ENCODE measurements around the gene KCNN3.

KCNN3 gene

DNA sequence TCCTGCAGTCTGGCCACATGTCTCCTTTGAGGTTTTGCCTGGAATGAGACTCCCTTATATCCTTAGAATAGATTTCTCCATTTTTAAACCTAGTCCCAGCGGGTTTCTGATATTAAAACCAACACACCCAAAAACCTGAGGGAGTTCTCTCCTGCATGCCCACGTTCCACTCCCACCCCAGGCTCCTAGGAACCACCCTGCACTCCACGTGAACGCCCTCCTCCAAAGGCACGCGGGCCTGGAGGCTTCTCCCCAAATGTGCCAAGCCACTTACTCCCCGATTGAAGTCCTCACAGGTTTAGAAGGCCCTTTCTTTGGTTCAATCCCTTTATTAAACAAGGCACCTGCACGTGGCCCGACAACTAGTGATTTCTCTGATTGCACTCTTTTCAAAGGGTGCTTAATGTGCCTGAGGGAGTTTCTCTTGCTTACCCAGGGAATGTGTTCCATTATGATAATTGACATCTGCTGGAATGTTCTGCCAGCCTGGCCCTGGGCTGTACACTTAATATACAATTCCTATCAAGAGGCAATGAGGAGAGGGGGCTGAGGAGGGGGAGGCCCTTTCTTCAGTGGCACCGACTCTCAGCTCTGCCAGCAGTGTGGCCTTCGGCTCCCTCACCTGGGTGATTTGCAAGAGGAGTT is 157.8 kb downstream of the KCNN3 start:
- TF ChIP-seq POLR2AphosphoS5 (IDR thresholded peaks at IDR 0.05; ENCODE audit: low read depth, low read length) (no peak), TAF1 (IDR thresholded peaks at IDR 0.05; ENCODE audit: borderline replicate concordance, insufficient read depth, low read length) (no peak), SIN3A (IDR thresholded peaks at IDR 0.05; ENCODE audit: borderline replicate concordance, insufficient read depth, low read length) (no peak), REST (IDR thresholded peaks at IDR 0.05; ENCODE audit: insufficient read depth in 1 of 2, low read depth in 2 of 2, low read length in 2 of 2) (no peak), FOXP2 (optimal IDR thresholded peaks at IDR 0.05; ENCODE audit: borderline replicate concordance, extremely low read depth, extremely low read length, insufficient read depth) (no peak)

DNA sequence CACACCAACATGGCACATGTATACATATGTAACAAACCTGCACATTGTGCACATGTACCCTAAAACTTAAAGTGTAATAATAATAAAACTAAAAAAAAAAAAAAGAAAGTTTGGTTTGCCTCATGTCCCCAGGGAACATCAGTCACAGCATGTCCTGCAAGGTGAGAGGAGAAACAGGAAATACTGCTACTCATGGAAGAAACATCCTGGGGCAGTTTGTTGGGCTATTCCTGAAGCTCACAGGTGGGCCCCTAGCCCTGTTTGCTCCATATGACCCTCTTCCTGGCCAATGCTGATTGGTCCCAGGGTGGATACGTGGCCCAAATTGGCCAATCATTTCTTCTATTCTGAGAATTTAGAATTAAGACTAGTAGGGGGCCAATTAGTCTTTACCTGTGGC is 158.7 kb downstream of the KCNN3 start:
- TF ChIP-seq FOXP2 (optimal IDR thresholded peaks at IDR 0.05; ENCODE audit: borderline replicate concordance, extremely low read depth, extremely low read length, insufficient read depth) (no peak), TAF1 (IDR thresholded peaks at IDR 0.05; ENCODE audit: borderline replicate concordance, insufficient read depth, low read length) (no peak), REST (IDR thresholded peaks at IDR 0.05; ENCODE audit: insufficient read depth in 1 of 2, low read depth in 2 of 2, low read length in 2 of 2) (no peak), SIN3A (IDR thresholded peaks at IDR 0.05; ENCODE audit: borderline replicate concordance, insufficient read depth, low read length) (no peak), POLR2AphosphoS5 (IDR thresholded peaks at IDR 0.05; ENCODE audit: low read depth, low read length) (no peak)

GRCh38 chr1:154710106-154710505 is 160.0 kb downstream of the KCNN3 start:
- TF ChIP-seq REST (IDR thresholded peaks at IDR 0.05; ENCODE audit: insufficient read depth in 1 of 2, low read depth in 2 of 2, low read length in 2 of 2) (no peak), POLR2AphosphoS5 (IDR thresholded peaks at IDR 0.05; ENCODE audit: low read depth, low read length) (no peak), FOXP2 (optimal IDR thresholded peaks at IDR 0.05; ENCODE audit: borderline replicate concordance, extremely low read depth, extremely low read length, insufficient read depth) (no peak), SIN3A (IDR thresholded peaks at IDR 0.05; ENCODE audit: borderline replicate concordance, insufficient read depth, low read length) (no peak), TAF1 (IDR thresholded peaks at IDR 0.05; ENCODE audit: borderline replicate concordance, insufficient read depth, low read length) (no peak)

GRCh38 chr1:154707901-154708463 is 162.1 kb downstream of the KCNN3 start:
- TF ChIP-seq TAF1 (IDR thresholded peaks at IDR 0.05; ENCODE audit: borderline replicate concordance, insufficient read depth, low read length), result no peak
- no peak for TF ChIP-seq POLR2AphosphoS5 (IDR thresholded peaks at IDR 0.05; ENCODE audit: low read depth, low read length)
- TF ChIP-seq SIN3A (IDR thresholded peaks at IDR 0.05; ENCODE audit: borderline replicate concordance, insufficient read depth, low read length), result no peak

DNA sequence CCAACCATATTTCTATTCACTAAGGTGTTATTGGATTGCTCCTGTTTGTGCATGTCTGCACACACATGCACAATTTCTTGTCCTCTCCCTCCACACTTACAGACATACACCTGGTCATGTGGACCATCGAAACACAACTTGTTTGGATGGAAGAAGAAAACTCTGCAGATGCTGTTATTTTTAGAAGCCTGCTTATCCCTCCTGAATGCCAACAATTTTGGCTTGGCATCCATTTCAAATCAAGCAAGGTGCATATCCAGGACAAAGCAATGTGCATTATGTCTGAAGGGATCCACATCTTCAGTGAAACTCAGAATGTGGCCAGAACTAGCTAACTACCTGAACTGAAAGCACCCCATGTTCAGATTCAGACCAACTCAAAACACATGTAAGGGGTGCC is 163.2 kb downstream of the KCNN3 start:
- TF ChIP-seq REST (IDR thresholded peaks at IDR 0.05; ENCODE audit: insufficient read depth in 1 of 2, low read depth in 2 of 2, low read length in 2 of 2), result no peak
- TF ChIP-seq POLR2AphosphoS5 (IDR thresholded peaks at IDR 0.05; ENCODE audit: low read depth, low read length), result no peak
- no peak for TF ChIP-seq FOXP2 (optimal IDR thresholded peaks at IDR 0.05; ENCODE audit: borderline replicate concordance, extremely low read depth, extremely low read length, insufficient read depth)
- no peak for TF ChIP-seq SIN3A (IDR thresholded peaks at IDR 0.05; ENCODE audit: borderline replicate concordance, insufficient read depth, low read length)
- no peak for TF ChIP-seq TAF1 (IDR thresholded peaks at IDR 0.05; ENCODE audit: borderline replicate concordance, insufficient read depth, low read length)

All from PFSK-1 (cell line).